ENCODE data around the gene PRSS12. TPM values are rescaled to one million over a fixed set of nuclear protein-coding genes. Genes with fewer than 3 reads are reported as not detected.
"Not testable (repeated sequence)": the region's sequence is repeated elsewhere in the genome, so short reads cannot be mapped to it uniquely, and the experiment has no call there.

PRSS12 gene
- polyA plus RNA-seq, 3 donors, result 0.43 to 6.0 (median 0.56) TPM

DNA sequence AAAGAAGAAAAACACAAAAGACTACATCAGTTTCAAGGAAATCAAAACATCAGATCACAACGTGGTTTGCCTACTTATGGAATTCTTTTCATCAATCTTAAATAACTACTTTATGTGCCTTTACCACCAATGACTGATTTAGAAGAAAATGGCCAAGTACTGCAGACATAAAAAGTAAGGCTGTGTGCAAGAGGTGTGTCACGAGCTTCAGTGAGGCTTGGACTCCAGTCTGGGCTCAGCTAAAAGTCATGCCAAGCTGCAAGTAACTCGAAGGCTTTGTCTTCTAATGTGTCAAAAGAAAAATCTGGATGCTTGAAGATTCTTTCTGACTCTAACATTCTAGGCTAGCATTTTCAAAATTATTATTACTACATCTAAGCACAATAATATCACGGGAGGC is 17.0 kb downstream of the PRSS12 start:
- WGBS, 3 donors, result 69 to 85% (median 82%) methylated on average over 4 of the region's 4 CpGs
- no peak overlapping the region for H3K27ac ChIP-seq (ENCODE audit: low read depth, low read length)

DNA sequence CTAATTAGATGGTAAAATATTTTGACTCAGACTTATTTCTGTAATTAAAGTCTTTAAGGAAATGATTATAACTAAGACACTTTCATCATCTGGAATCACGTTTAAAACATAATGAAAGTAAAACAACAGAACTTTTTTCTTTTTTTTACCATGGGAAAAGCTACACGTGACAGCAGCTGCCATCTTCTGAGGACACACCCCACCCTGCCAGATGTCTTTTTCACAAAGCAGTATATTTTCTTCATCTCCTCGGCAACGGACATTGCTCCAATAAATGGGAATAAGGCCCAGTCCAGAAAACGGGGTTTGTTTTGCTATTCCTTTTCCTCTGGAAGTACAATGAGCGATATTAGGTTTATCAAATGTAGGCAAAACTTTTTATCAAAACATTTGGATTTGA is 17.5 kb downstream of the PRSS12 start:
- no peak overlapping the region for H3K27ac ChIP-seq (ENCODE audit: low read depth, low read length)
- 44 to 68% (median 65%) methylated on average over 6 of the region's 6 CpGs for WGBS, 3 donors

DNA sequence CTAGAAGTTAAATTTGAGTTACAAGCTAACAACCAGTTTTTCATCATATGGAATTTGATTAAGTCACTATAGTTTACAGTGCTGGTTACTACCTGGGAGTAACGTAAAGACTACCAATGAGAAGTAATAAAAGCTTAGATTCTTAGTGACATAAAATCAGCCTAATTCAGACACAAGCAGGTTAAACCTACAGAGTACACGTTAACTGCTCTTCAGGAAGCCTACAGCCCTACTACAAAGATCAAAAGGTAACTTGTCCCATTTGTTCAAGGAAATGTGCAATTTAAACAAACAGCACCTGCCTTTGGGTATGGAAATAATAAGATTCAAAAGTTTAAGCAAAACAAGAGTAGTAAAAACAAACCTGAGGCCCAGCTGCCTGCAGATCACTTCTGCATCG is 21.5 kb downstream of the PRSS12 start:
- H3K27ac ChIP-seq (ENCODE audit: low read depth, low read length), result no peak overlapping the region
- WGBS, 3 donors, result 86 to 92% (median 92%) methylated on average over 3 of the region's 3 CpGs

DNA sequence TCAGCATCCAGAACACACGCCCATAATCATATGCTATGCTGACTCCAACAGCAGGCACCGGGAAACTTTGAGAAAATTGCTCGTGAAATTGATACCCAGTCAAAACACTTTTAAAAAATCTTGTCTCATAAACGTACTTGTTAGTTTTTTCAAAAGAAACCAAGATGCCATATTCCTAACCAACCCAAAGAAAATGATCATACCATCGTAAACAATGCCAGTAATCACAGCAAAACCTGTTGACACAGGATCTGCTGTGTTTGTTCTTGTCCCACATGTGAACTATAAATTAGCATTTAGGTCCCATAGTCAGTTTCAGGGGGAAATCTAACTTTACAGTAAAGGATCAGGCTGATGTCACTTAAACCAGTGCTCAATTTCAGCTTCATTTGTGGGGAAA is 23.0 kb downstream of the PRSS12 start:
- H3K27ac ChIP-seq (ENCODE audit: low read depth, low read length), result no peak overlapping the region
- WGBS, 3 donors, result 91 to 93% (median 92%) methylated on average over 5 of the region's 5 CpGs

DNA sequence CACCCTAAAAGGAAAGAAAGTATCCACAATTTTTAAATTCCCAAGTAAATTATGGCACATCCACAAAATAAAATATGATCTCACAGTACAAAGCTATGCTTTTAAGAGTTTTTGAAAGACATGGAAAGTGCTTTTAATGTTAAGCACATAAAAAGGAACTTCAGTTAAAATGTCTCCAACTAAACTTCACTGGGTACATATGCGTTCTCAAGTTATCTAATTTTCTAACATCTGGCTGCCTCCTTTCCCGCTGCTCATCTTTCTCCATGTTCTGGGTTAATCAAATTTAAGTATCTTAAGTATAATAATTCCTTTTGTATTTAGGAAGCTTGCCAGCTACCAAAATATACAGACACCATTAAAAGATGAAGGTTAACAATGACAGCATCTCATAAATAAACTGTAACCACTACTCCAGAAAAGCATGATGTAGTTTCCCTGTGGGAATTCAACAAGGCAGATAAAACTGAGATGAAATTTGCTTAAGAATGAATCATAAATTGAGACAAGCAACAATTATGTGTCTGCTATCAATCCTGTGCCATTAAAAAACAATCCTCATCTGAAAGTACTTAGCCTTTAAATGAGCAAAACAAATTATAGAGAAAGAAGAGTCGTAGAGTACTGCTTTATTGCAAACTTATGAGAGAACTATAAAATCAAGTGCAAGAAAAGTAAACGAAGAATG is 25.1 kb downstream of the PRSS12 start:
- H3K27ac ChIP-seq (ENCODE audit: low read depth, low read length), result no peak overlapping the region
- 61 to 82% (median 63%) methylated on average over 4 of the region's 4 CpGs for WGBS, 3 donors

DNA sequence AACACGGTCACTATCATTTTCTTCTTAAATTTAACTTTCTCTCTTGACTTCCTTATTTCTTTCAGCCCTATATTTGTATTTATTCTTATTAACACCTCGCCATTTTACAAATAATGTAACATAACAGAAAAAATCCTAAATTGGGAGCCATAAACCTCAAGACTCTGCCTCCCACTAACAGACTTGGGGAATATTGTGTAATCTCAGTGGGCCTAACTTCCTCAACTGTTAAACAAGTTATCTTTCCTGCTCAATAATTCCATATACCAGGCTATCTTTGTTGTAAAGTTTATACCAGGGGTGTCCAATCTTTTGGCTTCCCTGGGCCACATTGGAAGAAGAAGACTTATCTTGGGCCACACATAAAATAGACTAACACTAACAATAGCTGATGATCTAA is 26.2 kb downstream of the PRSS12 start:
- H3K27ac ChIP-seq (ENCODE audit: low read depth, low read length), result no peak overlapping the region
- WGBS, 3 donors, result 59 to 83% (median 64%) methylated on average over 2 of the region's 2 CpGs

DNA sequence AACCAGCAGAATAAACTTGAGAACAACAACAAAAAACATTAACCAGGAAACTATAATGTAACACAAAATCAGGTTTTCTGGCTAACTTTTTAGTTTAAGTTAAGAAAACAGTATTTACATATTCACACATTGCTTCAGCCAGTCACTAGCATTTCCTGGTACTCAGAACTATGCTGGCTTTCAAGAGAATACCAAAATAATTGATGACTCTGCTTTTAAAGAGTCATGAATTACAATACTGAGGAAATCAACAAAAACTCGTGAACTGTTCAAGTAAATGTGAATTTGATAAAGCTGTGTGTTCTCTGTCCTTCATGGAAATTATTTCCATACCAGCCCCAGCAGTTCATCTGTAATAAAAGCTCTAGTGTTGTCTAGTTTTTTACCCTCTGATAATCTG is 27.4 kb downstream of the PRSS12 start:
- 22 to 52% (median 48%) methylated on average over 1 of the region's 1 CpG for WGBS, 3 donors
- H3K27ac ChIP-seq (ENCODE audit: low read depth, low read length), result no peak overlapping the region

DNA sequence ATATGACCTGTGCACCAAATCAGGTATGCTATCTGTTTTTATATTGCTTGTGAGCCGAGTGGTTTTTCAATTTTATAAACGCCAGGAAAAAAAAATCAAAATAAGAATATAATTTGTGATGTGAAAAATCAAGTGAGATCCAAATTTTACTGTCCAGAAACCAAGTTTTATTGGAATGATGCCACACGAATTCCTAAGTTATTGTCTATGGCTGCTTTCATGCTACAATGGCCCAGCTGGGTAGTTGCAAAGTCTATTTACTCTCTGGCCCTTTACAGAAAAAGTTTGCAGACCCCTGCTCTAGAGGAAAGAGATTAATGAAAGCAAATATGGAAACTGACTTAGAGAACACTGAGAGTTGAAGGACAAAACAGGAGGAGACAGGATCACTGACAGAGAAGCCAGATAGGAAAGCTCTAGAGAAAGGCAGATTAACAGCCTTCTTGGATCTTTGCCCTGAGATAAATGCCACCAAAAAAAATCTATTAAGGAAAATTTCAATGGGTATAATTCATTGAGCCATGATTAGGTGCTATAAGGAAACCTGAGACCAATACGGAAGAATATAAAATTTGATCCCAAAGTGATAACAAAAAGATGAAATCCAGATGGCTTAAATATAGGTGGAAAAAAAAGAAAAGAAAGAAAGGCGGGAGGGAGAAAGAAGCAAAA is 29.8 kb downstream of the PRSS12 start:
- WGBS, 3 donors, result 61 to 78% (median 68%) methylated on average over 5 of the region's 5 CpGs
- no peak overlapping the region for H3K27ac ChIP-seq (ENCODE audit: low read depth, low read length)

DNA sequence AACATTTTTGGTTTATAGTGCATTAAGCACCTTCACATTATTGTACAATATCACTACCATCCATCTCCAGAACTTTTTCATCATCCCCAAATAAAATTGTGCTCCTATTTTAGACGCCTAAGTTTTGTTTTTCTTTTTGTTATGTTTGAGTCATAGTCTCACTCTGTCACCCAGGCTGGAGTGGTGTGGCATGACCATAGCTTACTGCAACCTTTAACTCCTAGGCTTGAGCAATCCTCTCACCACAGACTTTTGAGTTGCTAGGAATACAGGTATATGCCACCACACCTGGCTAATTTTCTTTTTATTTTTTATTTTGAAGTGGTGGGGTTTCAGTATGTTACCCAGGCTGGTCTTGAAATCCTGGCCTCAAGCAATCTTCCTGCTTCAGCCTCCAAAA is 33.9 kb downstream of the PRSS12 start:
- 88 to 94% (median 90%) methylated on average over 1 of the region's 1 CpG for WGBS, 3 donors
- H3K27ac ChIP-seq (ENCODE audit: low read depth, low read length), result no peak overlapping the region

DNA sequence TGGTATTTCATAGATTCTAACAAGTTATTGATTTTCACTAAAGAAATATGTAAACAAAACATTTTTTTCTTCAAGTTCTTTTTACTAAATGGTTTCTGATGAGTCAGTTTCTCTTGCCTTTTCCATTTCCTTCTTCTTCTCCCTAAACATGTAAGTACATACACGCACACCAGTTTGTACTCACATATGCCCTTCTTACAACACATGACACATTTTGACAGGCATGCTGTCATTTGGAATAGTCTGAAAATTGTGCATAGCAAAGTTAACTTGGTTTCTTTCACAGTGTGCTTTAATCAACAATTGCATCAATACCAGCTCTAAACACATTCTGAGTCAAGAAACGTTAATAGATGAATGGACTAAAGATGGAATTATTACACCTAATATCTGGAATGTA is 35.1 kb downstream of the PRSS12 start:
- 76 to 89% (median 88%) methylated on average over 2 of the region's 2 CpGs for WGBS, 3 donors
- no peak overlapping the region for H3K27ac ChIP-seq (ENCODE audit: low read depth, low read length)

DNA sequence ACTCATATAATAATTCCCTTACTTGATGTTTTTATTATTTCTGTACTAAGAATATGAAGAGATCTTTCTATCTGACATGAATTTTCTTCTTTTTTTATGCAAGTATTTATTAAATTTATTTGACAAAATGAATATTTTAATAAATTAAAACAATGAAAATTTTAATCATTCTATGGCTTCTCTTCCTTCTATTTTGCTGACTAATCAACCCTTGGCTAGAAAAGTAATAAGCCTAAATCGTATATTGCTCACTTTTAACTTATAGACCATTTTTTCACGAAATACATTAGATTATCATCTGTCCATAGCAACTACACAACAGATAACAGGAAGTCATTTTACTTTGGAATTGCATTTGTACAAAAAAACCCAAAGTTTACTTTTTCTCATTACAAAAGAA is 38.6 kb downstream of the PRSS12 start:
- WGBS, 3 donors, result 85 to 92% (median 87%) methylated on average over 2 of the region's 2 CpGs
- no peak overlapping the region for H3K27ac ChIP-seq (ENCODE audit: low read depth, low read length)

DNA sequence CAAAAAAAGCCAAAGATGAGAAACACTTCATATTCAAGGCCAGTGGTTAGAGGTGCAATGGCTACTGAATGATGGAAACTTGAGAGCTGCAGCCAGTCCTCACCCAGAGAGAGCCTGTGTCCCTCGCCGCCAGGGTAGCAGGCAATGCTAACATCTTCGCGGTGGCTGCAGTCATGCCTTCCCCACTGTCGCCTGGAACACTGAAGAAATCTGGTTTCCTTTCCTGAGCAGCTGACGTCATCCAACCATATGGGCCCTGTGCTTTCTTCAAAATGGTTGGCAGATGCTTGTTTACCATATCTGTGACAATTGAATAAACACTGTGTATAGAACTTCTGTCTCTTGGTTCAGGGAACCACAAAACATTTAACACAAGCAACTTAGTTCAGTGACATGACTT is 39.7 kb downstream of the PRSS12 start:
- H3K27ac ChIP-seq (ENCODE audit: low read depth, low read length), result no peak overlapping the region
- WGBS, 3 donors, result 73 to 88% (median 80%) methylated on average over 6 of the region's 6 CpGs

DNA sequence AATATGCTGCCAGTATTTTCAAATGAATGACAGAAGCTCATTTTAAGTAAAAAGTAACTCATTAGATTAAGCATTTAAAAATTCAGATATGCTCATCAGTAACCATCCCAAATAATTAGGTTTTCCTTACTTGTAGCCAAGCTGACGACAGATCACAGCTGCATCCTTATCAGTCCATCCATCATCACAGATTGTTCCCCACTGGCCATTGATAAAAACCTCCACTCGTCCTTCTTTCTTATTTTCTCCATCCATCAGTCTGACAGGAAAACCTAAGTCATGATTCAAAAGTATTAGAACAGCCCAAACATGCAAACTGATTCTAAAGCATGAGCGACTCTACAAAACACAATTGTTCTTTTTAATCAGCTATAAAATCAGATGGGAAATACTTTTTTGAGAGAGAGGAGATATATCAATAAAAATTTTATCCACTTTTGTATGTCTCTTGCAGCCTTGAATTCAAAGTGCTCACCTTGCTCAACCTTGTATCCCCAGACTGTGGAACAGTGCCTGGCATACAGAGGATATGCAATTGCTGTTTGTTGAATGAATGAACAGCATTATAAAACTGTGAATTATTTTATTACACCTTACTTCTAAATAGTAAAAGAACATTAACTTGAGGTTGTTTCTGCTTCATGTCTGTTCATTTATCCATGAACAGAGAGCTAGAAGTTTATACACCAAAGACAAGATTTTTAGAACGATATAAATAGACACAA is 44.3 kb downstream of the PRSS12 start:
- WGBS, 3 donors, result 58 to 73% (median 64%) methylated on average over 4 of the region's 4 CpGs
- no peak overlapping the region for H3K27ac ChIP-seq (ENCODE audit: low read depth, low read length)

DNA sequence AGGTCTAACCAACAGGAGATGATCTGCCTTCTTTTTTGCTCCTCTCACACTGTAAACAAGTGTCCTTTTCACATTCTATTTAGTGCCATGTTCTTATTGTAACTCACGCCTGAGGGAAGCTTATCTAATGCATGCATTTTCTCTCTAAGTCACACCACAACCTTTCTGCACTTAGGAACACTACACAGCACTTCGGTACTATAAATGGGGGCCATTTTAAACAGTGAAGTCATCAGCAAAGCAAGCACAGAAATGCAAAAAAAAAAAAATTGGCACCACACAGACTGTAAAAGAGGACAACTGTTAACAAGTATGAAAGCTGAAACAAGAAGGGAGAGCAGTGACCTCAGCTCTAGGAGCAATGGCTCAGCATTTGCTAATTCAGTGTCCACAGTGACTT is 45.2 kb downstream of the PRSS12 start:
- WGBS, 3 donors, result 61 to 76% (median 63%) methylated on average over 2 of the region's 2 CpGs
- H3K27ac ChIP-seq (ENCODE audit: low read depth, low read length), result no peak overlapping the region

DNA sequence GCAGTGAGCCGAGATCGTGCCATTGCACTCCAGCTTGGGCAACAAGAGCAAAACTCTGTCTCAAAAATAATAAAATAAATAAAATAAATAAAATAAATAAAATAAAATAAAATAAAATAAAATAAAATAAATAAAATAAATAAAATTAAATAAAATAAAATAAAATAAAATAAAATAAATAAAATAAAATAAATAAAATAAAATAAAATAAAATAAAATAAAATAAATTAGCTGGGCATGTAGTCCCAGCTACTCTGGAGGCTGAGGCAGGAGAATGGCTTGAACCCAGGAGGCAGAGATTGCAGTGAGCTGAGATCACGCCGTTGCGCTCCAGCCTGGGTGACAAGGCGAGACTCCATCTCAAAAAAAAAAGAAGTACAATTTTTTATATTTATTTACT is 53.2 kb downstream of the PRSS12 start:
- not testable (repeated sequence) for H3K27ac ChIP-seq (ENCODE audit: low read depth, low read length)
- 98 to 99% (median 98%) methylated on average over 6 of the region's 6 CpGs for WGBS, 3 donors

DNA sequence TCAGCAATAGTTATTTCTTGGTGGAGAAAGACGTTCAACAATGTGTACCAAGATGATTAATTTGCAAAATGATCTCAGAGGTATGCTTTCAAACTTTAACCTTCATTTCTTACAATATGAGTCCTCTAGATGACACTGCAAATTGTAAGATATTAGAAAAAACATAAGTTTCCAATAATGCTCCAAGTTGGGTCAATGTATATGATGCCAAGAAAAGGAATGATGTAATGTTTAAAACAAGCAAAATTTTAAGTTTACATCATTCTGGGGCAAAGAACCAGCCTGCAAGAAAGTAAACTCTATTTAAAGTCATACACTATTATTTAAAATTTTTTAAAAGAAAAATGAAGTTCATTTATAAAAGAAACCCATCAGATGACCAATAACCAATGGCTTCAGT is 56.1 kb downstream of the PRSS12 start:
- no peak overlapping the region for H3K27ac ChIP-seq (ENCODE audit: low read depth, low read length)
- WGBS, 3 donors, result 41 to 50% (median 45%) methylated on average over 1 of the region's 1 CpG

DNA sequence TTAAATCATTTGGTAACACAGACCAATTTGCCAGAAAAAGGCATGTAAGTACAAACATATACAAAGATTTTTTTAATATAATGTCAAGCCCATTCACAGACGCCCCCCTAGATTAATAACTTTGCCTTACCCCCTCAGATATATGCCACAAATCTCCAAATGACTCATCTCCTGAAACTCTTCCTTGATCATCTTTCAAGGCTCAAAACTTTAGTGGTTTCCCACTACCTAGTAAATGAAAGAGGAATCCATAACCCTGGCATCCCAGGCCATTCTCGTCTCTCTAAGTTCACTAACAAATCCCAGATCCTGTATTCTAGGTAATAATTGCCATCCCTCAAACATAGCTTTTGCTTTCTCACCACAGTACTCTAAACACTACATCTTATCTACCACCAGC is 61.9 kb downstream of the PRSS12 start:
- H3K27ac ChIP-seq (ENCODE audit: low read depth, low read length), result no peak overlapping the region
- WGBS, 3 donors, result 79 to 88% (median 83%) methylated on average over 2 of the region's 2 CpGs

DNA sequence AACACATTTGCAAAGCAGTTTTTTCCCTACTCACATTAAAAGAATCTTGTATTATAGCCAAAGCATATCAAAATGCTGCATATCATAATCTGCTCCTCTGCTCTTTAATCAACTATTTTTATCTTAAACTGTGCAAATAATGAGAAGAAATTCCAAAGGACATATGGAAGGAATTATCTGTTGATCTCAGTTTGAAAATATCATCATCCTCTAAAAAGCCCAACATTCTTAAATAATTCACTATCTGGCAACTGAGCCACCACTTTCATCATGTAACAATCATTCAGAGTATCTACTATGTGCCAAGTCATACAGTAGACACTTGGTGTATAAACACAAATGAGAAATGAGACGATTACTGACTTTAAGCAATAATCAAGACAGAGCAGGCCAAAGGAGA is 63.0 kb downstream of the PRSS12 start:
- 26 to 63% (median 49%) methylated on average over 1 of the region's 1 CpG for WGBS, 3 donors
- no peak overlapping the region for H3K27ac ChIP-seq (ENCODE audit: low read depth, low read length)

DNA sequence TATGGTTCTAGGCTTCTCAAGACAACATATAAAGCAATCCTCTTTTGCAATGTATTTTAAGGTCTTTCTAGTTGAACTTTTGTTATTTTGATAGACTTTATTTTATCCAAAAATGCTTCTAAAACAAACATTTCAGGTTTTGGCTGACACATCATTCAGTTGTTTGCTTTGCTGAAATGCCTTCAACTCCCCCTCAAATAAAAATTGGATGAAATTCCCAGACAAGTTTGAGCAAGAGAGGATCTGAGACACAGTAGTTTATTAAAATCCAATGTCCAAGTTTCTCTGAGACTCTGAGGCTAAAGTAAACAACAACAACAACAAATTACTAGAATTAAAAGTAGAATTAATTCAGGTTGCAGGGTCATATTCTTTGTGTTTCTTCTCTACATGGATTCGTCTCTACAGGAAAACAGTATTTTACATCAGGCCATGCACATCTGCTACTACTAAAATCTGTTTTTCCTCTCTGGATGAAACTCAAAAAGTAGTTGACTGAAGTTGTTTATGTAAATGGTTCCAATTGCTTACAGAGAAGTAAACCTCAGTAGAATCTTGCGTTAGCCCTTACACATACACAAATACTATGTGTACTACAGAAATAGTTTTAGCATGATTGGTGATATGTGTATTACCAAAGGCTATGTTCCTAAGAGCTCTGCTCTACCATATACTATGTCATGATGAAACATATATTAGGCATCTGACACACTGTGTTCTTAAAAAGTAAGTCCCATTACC is 64.9 kb downstream of the PRSS12 start:
- 73 to 87% (median 80%) methylated on average over 2 of the region's 2 CpGs for WGBS, 3 donors

More for the DNA sequence above, 64.9 kb downstream of the PRSS12 start:
- H3K27ac ChIP-seq (ENCODE audit: low read depth, low read length), result no peak overlapping the region

Measured in adipose tissue (tissue), 3 donors.